HL-60 (cell line): ENCODE results near the gene CACNA2D1.

ENCODE experiments used
- CTCF ChIP-seq: IDR thresholded peaks from one replicate; pipeline ENCODE4 v1.5.1; 2011; ENCODE audit warnings: low read length, control low read depth, inconsistent platforms; ENCODE audit not compliant: insufficient read depth
- POLR2AphosphoS5 ChIP-seq: IDR thresholded peaks from 2 replicates; pipeline ENCODE4 v1.6.1; 2012; ENCODE audit warnings: low read depth
- REST ChIP-seq: IDR thresholded peaks from 2 replicates; pipeline ENCODE4 v1.6.1; 2012; ENCODE audit warnings: low read depth; ENCODE audit not compliant: insufficient replicate concordance

DNA sequence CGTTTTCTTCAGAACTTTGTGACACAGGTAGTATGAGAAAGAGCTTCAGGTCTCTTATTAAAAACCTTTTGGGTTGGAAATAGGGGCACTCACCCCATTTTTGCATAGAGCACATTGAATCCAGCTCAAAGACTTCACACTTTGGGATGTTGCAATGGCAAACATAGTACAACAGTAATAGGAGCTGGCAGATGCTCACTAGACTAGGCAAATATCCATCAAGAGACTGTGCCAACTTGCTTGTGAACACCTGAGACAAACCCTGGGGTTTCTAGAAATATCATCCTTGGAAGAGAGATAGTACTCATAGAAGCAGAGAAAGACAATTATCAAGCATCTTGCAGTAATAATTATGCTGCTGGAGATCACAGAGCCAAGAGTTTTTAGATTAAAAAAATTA is 280.0 kb downstream of the CACNA2D1 start:
- TF ChIP-seq CTCF (no peak), POLR2AphosphoS5 (no peak), REST (no peak)
